ENCODE data around the gene OVCA2.

DNA sequence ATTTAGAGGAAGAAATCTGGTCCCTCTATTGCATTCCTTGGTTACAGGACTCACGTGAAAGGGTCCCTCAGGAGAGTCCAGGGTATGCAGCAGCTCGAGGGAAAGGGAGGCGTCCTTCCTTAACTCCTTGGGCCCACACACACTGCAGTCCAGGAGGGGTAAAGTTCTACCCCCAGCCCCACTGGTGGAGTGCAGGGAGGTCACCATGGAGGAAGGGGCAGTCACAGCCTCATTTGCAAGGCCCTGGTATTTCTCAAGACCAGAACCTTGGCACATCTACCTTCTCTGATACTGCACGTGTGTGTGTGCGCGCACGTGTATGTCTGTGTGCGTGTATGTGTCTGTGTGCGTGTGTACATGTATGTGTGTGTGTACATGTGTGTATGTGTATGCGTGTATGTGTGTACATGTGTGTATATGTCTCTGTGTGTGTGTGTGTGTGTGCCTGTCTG lies 24.2 kb downstream of the OVCA2 start:
- TF ChIP-seq POLR2A (IDR thresholded peaks at IDR 0.05) (no peak), EP300 (IDR thresholded peaks at IDR 0.05; ENCODE audit: low read depth) (no peak)

Data from transverse colon (tissue), 1 donor.